Smooth muscle cell (in vitro differentiated cells): ENCODE results near the gene EFHC1. TPM values are rescaled to one million over a fixed set of nuclear protein-coding genes. Genes with fewer than 3 reads are reported as not detected.

Source experiments
- DNase-seq: peaks from one replicate; lab custom pipeline; 2025; ENCODE audit not compliant: unreplicated experiment; lab: John Stamatoyannopoulos, UW
- H2AFZ ChIP-seq: fragments of 200-600 bp; sonication (generic); 2 replicates; pipeline ENCODE4 v1.6.0; 2016; ENCODE audit warnings: antibody characterized with exemption, low read depth, mild to moderate bottlenecking
- H3F3A ChIP-seq: fragments of 200-600 bp; sonication (generic); 2 replicates; pipeline ENCODE4 v1.6.0; 2017; ENCODE audit warnings: antibody characterized with exemption, low read depth
- H3K27ac ChIP-seq: fragments of 200-600 bp; sonication (generic); 2 replicates; pipeline ENCODE4 v1.5.1; 2016; ENCODE audit warnings: low read depth, mild to moderate bottlenecking
- H3K27me3 ChIP-seq: fragments of 200-600 bp; sonication (generic); 2 replicates; pipeline ENCODE4 v1.6.1; 2016; ENCODE audit warnings: low read depth, mild to moderate bottlenecking
- H3K36me3 ChIP-seq: fragments of 200-600 bp; sonication (generic); 2 replicates; pipeline ENCODE4 v1.5.1; 2016; ENCODE audit warnings: low read depth
- H3K4me1 ChIP-seq: fragments of 200-600 bp; sonication (generic); 2 replicates; pipeline ENCODE4 v1.5.1; 2016; ENCODE audit warnings: low read depth
- H3K4me2 ChIP-seq: fragments of 200-600 bp; sonication (generic); 2 replicates; pipeline ENCODE4 v1.6.0; 2016; ENCODE audit warnings: mild to moderate bottlenecking
- H3K4me3 ChIP-seq: fragments of 200-600 bp; sonication (generic); 2 replicates; pipeline ENCODE4 v1.5.1; 2016; ENCODE audit warnings: mild to moderate bottlenecking
- H3K79me2 ChIP-seq: fragments of 200-600 bp; sonication (generic); 2 replicates; pipeline ENCODE4 v1.6.0; 2016; ENCODE audit warnings: low read depth, mild to moderate bottlenecking
- H3K9ac ChIP-seq: fragments of 200-600 bp; sonication (generic); 2 replicates; pipeline ENCODE4 v1.6.0; 2016; ENCODE audit warnings: low read depth
- H3K9me3 ChIP-seq: fragments of 200-600 bp; sonication (generic); replicated peaks from 2 replicates; pipeline ENCODE4 v1.5.1; 2016; ENCODE audit warnings: low read depth
- H4K20me1 ChIP-seq: fragments of 200-600 bp; sonication (generic); 2 replicates; pipeline ENCODE4 v1.6.0; 2016; ENCODE audit warnings: low read depth
- WGBS: methylation state at CpG from one replicate; pipeline ENCODE4 v1.1.7; 2016; ENCODE audit warnings: low lambda C conversion rate; 5-methylcytosine and 5-hydroxymethylcytosine counted together
- polyA plus RNA-seq: library from polyadenylated mRNA; unstranded; fragments of >200 nt; fragmentation: Nextera tagmentation; extraction: Ambion mirVana; gene quantifications from 2 replicates; pipeline ENCODE4 v1.2.1, GENCODE V29; 2016
- total RNA-seq: library from RNA; depleted of rRNA; stranded (reverse); fragments of >200 nt; gene quantifications from 2 replicates; pipeline ENCODE4 v1.2.3, GENCODE V29; 2014
- TF ChIP-seq, protein P1 (sequence below): fragments of 200-600 bp; sonication (generic); IDR thresholded peaks from 2 replicates; pipeline ENCODE4 v1.5.1; 2017; ENCODE audit warnings: borderline replicate concordance, mild to moderate bottlenecking, antibody characterized with exemption; ENCODE audit not compliant: insufficient read depth, poor library complexity, severe bottlenecking

Gene EFHC1
- total and polyA plus RNA-seq, 2 experiments from 2014 or later: 11.0 to 25.9 TPM

DNA sequence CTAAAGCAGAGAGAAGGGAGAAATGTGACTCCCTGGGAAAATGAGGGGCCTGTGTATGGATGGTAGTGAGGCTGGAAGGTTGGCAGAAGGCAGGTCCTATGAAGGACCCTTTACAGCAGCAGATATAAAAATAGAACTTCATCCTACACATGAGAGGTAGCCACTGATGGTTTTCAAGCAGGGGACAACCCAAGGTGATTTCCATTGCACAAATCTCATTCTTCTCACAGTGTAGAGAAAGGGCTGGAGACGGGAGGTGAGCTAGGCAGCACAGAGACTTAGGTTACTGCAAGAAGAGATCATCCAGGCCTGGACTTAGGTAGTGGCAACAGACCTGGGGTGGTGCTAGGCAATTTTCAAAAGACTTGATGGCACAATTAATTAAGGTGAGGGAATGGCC lies 126.0 kb downstream of the EFHC1 start:
- Histone ChIP-seq H4K20me1 (peaks cover 17% of the 10 kb centered on the region), H3K79me2 (peaks cover 66% of the 10 kb centered on the region), H3F3A (no peaks in the 10 kb centered on the region), H3K4me2 (no peak overlapping the region), H3K4me3 (no peak overlapping the region), H2AFZ (no peak overlapping the region), H3K9ac (no peak overlapping the region), H3K27ac (no peak overlapping the region), H3K27me3 (no peaks in the 10 kb centered on the region), H3K36me3 (no peaks in the 10 kb centered on the region), H3K4me1 (peaks cover 15% of the 10 kb centered on the region), H3K9me3 (no peaks in the 10 kb centered on the region)
- TF ChIP-seq, protein P1, sequence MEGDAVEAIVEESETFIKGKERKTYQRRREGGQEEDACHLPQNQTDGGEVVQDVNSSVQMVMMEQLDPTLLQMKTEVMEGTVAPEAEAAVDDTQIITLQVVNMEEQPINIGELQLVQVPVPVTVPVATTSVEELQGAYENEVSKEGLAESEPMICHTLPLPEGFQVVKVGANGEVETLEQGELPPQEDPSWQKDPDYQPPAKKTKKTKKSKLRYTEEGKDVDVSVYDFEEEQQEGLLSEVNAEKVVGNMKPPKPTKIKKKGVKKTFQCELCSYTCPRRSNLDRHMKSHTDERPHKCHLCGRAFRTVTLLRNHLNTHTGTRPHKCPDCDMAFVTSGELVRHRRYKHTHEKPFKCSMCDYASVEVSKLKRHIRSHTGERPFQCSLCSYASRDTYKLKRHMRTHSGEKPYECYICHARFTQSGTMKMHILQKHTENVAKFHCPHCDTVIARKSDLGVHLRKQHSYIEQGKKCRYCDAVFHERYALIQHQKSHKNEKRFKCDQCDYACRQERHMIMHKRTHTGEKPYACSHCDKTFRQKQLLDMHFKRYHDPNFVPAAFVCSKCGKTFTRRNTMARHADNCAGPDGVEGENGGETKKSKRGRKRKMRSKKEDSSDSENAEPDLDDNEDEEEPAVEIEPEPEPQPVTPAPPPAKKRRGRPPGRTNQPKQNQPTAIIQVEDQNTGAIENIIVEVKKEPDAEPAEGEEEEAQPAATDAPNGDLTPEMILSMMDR: no peak
- WGBS: 100% methylated on average over 1 of the region's 1 CpG
- DNase-seq: no peak

DNA sequence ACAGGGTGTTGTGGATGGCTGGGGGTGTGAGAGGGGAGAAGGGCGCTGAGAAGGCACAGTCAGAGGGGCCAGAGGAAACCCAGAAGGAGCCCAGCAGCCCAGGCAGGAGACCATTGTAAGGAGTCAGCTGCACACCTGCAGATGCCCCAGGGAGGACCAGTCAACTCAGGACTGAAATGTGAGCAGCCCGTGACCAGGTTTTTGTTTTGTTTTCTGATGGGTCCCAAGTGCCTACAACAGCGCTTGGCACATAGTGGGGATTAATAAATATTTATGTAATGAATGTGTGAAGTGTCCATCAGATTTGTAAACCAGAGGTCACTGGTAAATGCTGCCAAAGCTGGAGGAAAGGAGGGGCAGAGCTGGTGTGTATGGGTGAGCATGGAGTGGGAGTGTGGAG lies 126.5 kb downstream of the EFHC1 start:
- no peaks in the 10 kb centered on the region for H3K27me3 ChIP-seq
- no peak overlapping the region for H2AFZ ChIP-seq
- H3K79me2 ChIP-seq: peaks cover 64% of the 10 kb centered on the region
- H3K4me1 ChIP-seq: peaks cover 20% of the 10 kb centered on the region
- H3K4me3 ChIP-seq: no peak overlapping the region
- DNase-seq: no peak
- H3K9ac ChIP-seq: no peak overlapping the region
- no peaks in the 10 kb centered on the region for H3K9me3 ChIP-seq
- H3F3A ChIP-seq: no peaks in the 10 kb centered on the region
- WGBS: 97% methylated on average over 3 of the region's 3 CpGs
- H3K36me3 ChIP-seq: no peaks in the 10 kb centered on the region
- peaks cover 22% of the 10 kb centered on the region for H4K20me1 ChIP-seq
- TF ChIP-seq, protein P1: no peak
- no peak overlapping the region for H3K27ac ChIP-seq
- H3K4me2 ChIP-seq: no peak overlapping the region

DNA sequence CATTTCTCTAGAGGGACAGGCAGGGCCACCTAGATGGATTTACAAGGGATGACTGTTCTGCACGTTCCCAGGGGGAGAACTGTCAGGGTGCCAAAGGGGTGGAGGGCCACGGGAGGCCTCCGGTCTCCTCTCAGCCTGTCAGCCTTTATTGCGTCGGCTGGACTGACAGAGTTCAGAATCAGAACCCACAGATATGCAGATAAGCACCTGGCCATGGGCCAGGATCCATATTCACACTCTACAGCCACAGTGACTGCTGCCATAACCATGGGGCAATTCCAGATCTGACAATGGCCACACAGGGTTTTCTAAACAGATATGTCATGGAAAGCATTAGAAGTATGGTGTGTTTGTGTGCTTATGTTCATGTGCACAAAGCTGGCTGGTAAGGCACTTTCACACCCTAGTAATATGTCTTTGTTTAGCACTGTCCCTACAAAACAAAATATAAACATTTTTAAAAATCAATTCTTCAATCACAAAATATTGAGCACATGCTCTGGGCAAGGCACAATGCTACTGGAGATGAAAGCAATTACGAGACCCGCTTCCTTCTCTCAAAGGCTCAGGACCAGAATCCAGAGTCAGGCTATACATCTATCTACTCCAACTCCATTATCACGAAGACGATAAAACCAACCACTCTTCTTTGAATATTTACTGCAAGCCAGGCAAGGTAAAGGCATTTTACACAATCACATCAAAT lies 127.7 kb downstream of the EFHC1 start:
- no peaks in the 10 kb centered on the region for H3K9me3 ChIP-seq
- peaks cover 30% of the 10 kb centered on the region for H3K4me1 ChIP-seq
- H3K79me2 ChIP-seq: peaks cover 55% of the 10 kb centered on the region
- peaks cover 28% of the 10 kb centered on the region for H4K20me1 ChIP-seq
- DNase-seq: no peak
- H3K9ac ChIP-seq: no peak overlapping the region
- H3K36me3 ChIP-seq: no peaks in the 10 kb centered on the region
- H3K27ac ChIP-seq: no peak overlapping the region
- WGBS: 66% methylated on average over 9 of the region's 9 CpGs
- TF ChIP-seq, protein P1: no peak
- H3K27me3 ChIP-seq: no peaks in the 10 kb centered on the region
- no peak overlapping the region for H3K4me3 ChIP-seq
- H3F3A ChIP-seq: no peaks in the 10 kb centered on the region
- H3K4me2 ChIP-seq: no peak overlapping the region
- H2AFZ ChIP-seq: no peak overlapping the region

DNA sequence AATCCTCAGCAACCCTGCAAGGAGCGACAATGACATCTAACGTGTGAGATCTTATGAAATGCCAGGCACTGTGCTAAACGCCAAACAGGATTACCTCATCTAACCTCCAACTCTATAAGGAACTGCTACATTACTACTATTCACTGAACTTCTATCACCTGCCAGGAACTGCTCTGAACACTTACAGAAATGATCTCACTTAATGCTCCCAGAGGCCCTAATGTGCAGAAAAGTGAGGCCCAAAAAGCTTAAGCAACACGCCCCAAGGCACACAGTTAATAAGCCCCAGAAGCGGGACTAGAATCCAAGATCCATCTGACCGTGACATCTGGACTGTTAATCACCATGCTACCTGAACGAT lies 128.2 kb downstream of the EFHC1 start:
- no peak overlapping the region for H2AFZ ChIP-seq
- H3K4me3 ChIP-seq: no peak overlapping the region
- H3F3A ChIP-seq: no peaks in the 10 kb centered on the region
- 88% methylated on average over 7 of the region's 7 CpGs for WGBS
- no peak overlapping the region for H3K27ac ChIP-seq
- no peak overlapping the region for H3K4me2 ChIP-seq
- no peak for DNase-seq
- TF ChIP-seq, protein P1: no peak
- peaks cover 28% of the 10 kb centered on the region for H3K4me1 ChIP-seq
- H4K20me1 ChIP-seq: peaks cover 34% of the 10 kb centered on the region
- peaks cover 56% of the 10 kb centered on the region for H3K79me2 ChIP-seq
- H3K9me3 ChIP-seq: no peaks in the 10 kb centered on the region
- H3K36me3 ChIP-seq: no peaks in the 10 kb centered on the region
- H3K9ac ChIP-seq: no peak overlapping the region
- no peaks in the 10 kb centered on the region for H3K27me3 ChIP-seq
